ENCODE results near the gene DGKH.

GRCh38 chr13:42153199-42154113 is 105.0 kb downstream of the DGKH start:
- TF ChIP-seq CTCF (IDR thresholded peaks at IDR 0.05 in 2 of 3, conservative IDR thresholded peaks at IDR 0.05 in 1 of 3; ENCODE audit: control insufficient read depth in 2 of 3, extremely low read depth in 1 of 3, insufficient read depth in 1 of 3, low read depth in 3 of 3, low read length in 3 of 3) (no peak), ZBTB33 (IDR thresholded peaks at IDR 0.05) (no peak), BHLHE40 (IDR thresholded peaks at IDR 0.05; ENCODE audit: borderline replicate concordance in 1 of 2, low read depth in 2 of 2, low read length in 1 of 2) (no peak), ESRRA (IDR thresholded peaks at IDR 0.05; ENCODE audit: low read length) (no peak), CHD2 (IDR thresholded peaks at IDR 0.05; ENCODE audit: borderline replicate concordance, low read depth, low read length) (no peak), BCLAF1 (IDR thresholded peaks at IDR 0.05) (no peak), SUZ12 (IDR thresholded peaks at IDR 0.05; ENCODE audit: unreplicated experiment) (no peak)
